IPS-NIHi7 (cell line): ENCODE data around the gene CDC73.

Experiments
- DNase-seq: peaks from one replicate; pipeline ENCODE4 v3.0.0; 2012; ENCODE audit warnings: mixed read lengths; ENCODE audit errors: extremely low spot score

The CDC73 gene

GRCh38 chr1:193121616-193122593 is at the start of gene CDC73:
Gene CDC73 (plus strand): TSS chr1:193122031. CDS start chr1:193122201, 170 bp downstream.
- peak; percentile 91 for DNase-seq

GRCh38 chr1:193077991-193078390 is 43.8 kb upstream of the CDC73 start:
- DNase-seq = no peak

DNA sequence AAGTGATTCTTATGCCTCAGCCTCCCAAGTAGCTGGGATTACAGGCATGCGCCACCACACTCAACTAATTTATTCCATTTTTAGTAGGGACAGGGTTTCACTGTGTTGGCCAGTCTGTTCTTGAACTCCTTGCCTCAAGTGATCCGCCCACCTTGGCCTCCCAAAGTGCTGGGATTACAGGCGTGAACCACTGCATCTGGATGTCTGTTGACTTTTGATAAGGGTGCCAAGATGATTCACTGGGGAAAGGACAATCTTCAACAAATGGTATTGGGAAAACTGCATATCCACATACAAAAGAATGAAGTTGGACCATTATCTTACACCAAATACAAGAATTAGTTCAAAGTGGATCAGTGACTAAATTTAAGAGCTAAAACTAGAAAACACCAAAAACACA is 42.6 kb upstream of the CDC73 start:
- no peak for DNase-seq

DNA sequence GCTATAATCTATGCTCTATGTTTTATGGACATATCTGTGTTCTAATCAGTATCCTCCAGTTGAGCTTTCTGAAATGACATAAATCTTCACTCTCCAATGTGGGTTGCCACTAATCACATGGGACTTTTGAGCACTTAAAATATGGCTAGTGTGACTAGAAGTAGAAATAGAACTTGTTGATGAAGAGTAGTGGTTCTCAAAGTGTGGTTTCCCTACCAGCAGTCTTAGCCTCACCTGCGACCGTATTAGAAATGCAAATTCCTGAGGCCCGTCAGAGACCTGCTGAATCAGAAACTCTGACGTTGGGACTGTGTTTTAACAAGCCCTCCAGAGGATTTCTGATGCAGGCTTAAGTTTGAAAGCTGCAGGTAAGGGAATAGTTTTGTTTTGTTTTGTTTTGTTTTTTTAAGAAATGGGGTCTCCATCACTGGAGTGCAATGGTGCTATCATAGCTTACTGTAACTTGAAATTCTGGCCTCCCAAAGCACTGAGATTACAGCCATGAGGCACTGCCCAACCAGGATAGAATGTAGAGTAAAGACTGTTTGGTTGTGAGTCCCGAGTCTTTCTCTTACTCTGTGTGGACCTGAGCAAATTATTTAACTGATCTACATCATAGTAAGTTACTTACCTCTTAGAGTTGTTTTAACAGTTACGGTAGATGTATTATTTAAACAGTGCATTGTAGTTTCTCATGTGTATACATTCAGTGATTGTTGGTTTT is 38.3 kb upstream of the CDC73 start:
- no peak for DNase-seq

GRCh38 chr1:193085263-193085662 is 36.6 kb upstream of the CDC73 start:
- no peak for DNase-seq

DNA sequence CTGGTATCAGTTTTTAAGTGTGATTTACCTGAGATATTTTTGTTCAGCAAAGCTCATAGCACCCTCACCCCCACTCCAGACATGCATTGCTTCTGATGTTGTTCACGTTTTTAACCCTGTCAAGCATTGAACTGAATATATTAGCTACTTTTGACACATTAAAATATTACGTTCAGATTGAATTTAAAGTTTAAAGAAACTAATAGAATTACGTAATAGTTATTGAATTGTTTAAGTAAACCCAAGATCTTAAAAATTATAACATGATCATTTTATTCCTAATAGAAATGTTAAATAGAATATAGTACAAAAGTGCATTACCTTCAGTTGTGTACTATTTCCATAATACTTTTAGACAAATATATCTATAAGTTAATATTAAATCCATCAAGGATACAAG is 35.5 kb upstream of the CDC73 start:
- no peak for DNase-seq

- no peak for DNase-seq
Measured at GRCh38 chr1:193087893-193088292, 33.9 kb upstream of the CDC73 start.

- DNase-seq = no peak
Measured at GRCh38 chr1:193090865-193091264, 31.0 kb upstream of the CDC73 start.

GRCh38 chr1:193094112-193094511 is 27.7 kb upstream of the CDC73 start:
- no peak for DNase-seq

DNA sequence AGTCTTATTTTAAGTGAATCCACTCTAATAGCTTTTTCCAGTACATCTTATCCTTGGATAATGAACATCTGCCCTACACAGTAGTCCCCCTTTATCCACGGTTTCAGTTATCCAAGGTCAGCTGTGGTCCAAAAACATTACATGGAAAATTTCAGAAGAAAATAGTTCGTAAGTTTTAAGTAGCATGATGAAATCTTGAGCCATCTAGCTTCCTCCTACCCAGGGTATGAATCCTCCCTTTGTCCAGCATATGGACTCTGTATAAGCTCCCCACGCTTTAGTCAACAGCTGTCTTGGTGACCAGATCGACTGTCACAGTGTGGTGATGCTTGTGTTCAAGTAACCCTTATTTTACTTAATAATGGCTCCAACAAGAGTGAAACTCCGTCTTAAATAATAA is 19.2 kb upstream of the CDC73 start:
- no peak for DNase-seq

GRCh38 chr1:193103759-193104501 is 17.9 kb upstream of the CDC73 start:
- DNase-seq = no peak

DNA sequence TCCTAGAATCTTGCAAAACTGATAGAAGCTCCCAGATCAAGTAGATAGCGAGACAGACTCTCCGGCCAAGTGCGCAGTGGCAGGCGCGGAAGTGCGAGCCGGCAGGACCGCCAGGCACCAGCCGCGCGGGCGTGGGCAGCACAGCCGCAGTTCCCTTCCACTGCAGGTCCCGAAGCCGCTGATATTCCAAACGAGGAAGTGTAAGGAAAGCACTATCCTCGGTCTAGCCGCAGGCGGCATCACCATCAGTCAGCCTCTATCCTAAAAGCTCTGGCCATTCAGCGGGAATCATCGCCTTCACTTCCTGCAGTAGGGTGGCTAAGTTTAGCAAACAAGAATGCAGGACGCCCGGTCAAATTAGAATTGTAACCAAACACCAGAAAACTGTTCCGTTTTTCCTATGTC is 17.3 kb upstream of the CDC73 start:
- DNase-seq = peak; percentile 58

DNA sequence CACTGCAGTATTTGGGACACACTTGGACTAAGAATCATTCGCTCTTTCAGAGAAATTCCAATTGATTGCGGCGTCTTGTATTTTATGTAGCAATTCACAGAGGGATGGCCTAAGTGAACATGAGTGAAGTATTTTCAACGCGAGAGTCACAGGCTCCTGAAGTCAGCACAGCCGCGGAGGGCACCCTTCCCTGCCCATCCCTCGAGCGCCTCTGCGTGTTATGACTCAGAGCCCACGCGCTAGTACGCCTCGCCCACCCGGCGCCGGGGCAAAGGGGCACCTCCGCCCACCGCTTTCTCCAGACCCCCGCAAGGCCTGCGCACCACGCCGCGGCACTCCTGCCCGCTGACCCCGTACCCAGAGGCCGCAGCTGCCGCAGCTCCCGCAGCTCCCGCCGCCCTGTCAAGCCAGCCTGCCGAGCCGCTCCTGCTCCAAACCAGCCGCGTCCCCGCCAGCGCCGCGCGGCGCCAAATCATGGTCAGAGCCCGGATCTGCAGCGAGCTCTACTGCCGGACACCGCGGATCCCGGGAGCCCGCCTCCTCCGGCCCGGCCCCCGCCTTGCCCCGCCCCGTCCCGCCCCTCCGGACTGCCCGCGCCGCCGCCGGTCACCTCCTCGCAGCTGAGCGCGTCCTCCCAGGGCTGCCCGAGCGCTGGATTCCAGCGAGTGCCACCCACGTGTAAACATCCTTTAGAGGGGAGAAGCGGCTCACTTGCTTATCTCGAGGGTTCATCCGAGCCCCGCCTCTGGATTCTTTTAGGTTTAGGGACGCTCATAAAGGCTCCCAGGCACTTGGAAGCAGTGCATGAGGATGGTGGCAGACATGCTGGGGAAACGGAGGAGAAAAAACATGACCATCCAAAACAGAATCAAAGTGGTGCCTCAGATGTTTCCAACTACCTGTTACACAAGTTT is 16.7 kb upstream of the CDC73 start, which contains the start of gene GLRX2:
Gene GLRX2 (minus strand): TSS at position 508 of the 914 bp plus-strand sequence. CDS start 32 bp downstream, at position 476.
- DNase-seq = peak; percentile 96

- DNase-seq = no peak
Measured at GRCh38 chr1:193105821-193106177, 16.0 kb upstream of the CDC73 start.

DNA sequence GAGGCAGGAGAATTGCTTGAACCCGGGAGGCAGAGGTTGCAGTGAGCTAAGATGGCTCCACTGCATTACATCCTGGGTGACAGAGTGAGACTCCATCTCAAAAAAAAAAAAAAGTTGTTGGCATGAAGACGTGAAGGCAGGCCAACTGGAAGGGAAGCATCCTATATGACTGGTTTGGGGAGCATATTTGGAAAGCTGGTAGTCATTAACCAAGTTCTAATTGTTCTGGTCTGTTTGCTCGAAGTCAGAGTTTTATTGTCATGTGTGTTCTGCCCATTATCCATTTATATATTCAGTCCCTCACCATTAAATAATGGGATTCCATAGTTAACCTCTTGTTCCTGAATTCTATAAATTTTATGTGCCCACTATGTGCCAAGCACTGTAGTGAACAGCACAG is 13.4 kb upstream of the CDC73 start:
- DNase-seq = no peak

DNA sequence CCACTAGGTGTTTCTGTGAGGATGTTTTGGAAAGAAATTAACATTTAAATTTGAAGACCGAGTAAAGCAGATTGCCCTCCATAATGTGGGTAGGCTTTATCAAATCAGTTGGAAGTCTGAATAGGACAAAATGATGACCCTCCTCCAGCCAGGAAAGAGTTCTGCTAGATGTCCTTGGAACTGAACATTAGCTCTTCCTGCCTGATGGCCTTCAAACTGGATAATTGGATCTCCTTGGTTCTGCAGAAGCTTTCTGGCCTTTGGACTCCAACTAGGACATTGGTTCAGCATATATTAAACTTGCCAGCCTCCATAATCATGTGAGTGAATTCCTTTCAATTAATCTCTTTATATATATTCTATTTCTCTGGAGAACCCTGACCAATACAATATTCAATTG is 12.2 kb upstream of the CDC73 start:
- no peak for DNase-seq

- DNase-seq = no peak
Measured at GRCh38 chr1:193110246-193110645, 11.6 kb upstream of the CDC73 start.

GRCh38 chr1:193110864-193111263 is 11.0 kb upstream of the CDC73 start:
- no peak for DNase-seq

DNA sequence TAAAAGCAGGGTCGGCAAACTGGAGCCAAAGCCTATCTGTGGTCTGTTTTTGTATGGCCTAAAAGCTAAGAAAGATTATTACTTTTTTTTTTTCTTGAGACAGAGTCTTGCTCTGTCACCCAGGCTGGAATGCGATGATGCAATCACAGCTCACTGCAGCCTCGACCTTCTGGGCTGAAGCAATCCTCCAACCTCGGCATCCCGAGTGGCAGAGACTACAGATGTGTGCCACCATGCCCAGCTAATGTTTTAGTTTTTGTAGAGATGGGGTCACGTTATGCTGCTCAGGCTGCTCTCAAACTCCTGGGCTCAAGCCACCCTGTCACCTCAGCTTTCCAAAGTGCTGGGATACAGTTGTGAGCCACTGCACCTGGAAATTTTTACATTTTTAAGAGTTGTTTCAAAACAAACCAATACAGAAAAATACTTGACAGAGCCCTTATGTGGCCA is 10.2 kb upstream of the CDC73 start:
- no peak for DNase-seq

DNA sequence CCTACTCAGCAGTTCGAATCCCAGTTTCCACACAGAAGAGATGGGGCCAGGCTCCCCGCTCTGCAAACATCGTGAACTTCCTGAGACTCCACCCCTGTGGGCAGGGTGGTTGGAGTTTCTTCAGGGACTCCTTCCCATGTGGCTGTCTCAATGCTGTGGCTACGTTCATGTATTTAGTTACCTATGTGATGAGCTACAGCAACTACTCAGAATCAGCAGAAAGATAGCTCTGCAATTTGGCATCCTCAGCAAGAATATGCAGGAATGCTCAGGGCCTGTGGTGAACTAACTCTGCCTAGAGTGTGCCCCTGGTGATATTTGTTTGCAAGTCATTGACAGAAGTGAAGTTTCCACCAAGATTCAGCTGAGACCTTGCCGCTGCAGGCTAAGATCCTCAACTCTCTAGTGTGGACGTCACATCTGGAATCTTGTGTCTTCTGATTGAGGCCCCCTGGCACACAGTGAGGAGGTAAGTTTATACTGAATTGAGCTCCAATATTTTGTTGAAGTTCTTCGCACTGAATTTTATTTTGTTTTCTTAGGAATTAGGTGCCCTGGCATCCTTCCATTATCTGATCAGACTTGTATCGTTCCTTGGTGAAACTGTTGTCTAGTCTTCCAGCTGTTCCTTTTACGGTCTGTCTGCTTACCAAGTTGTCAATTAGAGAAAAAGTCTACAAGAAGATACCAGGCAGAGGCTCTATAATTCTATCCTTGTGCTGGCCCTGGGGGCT is 8.4 kb upstream of the CDC73 start:
- DNase-seq = peak; percentile 30
